ENCODE data around the gene MUL1. TPM values are rescaled to one million over a fixed set of nuclear protein-coding genes. Genes with fewer than 3 reads are reported as not detected.
A peak's percentile ranks its signal among the peaks of the same experiment; 100 is the strongest.

MUL1 gene
- polyA plus RNA-seq, 3 donors: 7.2 to 28.1 (median 25.8) TPM

DNA sequence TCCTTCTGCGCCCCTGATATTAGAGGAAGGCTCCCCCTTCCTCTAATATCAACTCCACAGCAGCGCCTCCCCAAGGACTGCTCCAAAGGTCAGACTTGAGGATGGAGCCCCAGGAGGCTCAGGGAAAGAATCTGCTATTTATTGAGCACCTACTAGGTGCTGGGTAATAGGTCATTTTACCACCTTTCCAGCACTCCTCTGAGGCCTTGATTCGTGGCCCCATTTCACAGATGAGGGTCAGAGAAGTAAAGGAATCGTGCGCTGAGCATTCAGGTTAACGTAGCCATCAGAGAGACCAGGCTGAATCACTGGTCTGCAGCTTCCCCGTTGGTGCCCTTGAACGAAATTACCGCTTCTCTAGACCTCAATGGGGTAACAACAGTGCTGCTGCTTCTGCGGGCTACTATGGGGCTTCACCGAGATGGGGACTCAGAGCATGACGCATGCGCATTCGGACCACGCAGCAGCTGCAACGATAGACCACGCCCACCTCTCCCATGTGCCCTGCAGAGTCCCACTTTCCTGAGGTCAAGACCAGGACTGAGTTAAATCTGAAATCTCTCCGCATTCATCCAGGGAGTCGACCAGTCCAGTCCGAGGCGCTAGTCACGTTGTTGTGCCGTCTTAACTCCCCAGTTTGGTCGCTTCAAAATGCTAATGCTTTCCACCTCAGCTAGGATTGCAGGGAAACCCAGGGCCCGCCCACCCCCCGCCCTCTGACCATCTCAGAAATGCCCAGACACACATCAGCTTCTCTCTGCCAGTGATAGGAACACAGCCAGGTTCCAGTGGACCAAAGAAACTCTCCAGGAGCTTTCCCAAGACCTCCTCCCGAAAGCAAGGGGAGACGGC lies 34.9 kb downstream of the MUL1 start:
- Mint-ChIP-seq H3K36me3 (no peaks in the 10 kb centered on the region), H3K4me1 (peaks cover 3% of the 10 kb centered on the region), H3K9me3 (peaks cover 0 to 2% (median 0%) of the 10 kb centered on the region in 7 donors), H3K27me3 (ENCODE audit: low read depth in 3 of 3) (peaks cover 43 to 56% (median 43%) of the 10 kb centered on the region in 3 donors), H3K27ac (no peak overlapping the region), H3K4me3 (peak overlapping the region in 1 of 2 donors; percentile 42)
- 21% methylated on average over 22 of the region's 28 CpGs for WGBS (ENCODE audit: insufficient coverage)
- no peaks in the 10 kb centered on the region for H3K4me1 ChIP-seq (ENCODE audit: control insufficient read depth in 1 of 2, insufficient read depth in 2 of 2, low read length in 2 of 2)
- no peak overlapping the region for H2AFZ ChIP-seq (ENCODE audit: insufficient read depth, low read depth, low read length, poor library complexity, severe bottlenecking)
- H3K4me3 ChIP-seq (replicated peaks in 1 of 3; ENCODE audit: low read depth in 2 of 3, low read length in 3 of 3): no peak overlapping the region
- peaks cover 25 to 43% of the 10 kb centered on the region in 2 donors for H3K27me3 ChIP-seq (ENCODE audit: control insufficient read depth in 2 of 2, insufficient read depth in 2 of 2, low read length in 2 of 2)
- no peak overlapping the region for H3K27ac ChIP-seq (ENCODE audit: low read depth in 1 of 2, low read length in 2 of 2)
- no peaks in the 10 kb centered on the region for H3K9me3 ChIP-seq (replicated peaks in 1 of 2; ENCODE audit: control insufficient read depth in 1 of 2, insufficient read depth in 1 of 2, low read length in 2 of 2)
- no peaks in the 10 kb centered on the region for H4K20me1 ChIP-seq (ENCODE audit: insufficient read depth, low read length)
- no peaks in the 10 kb centered on the region for H3K36me3 ChIP-seq (replicated peaks in 1 of 2; ENCODE audit: control insufficient read depth in 1 of 2, insufficient read depth in 2 of 2, low read length in 2 of 2)
- no peak overlapping the region for H3K4me2 ChIP-seq (replicated peaks; ENCODE audit: extremely low read depth, low read length, poor library complexity, severe bottlenecking)
- intact Hi-C loops (cut with micrococcal nuclease): no loop called here
- no peaks in the 10 kb centered on the region for H3K79me2 ChIP-seq (ENCODE audit: insufficient read depth, low read length)
- TF ChIP-seq, protein P1, sequence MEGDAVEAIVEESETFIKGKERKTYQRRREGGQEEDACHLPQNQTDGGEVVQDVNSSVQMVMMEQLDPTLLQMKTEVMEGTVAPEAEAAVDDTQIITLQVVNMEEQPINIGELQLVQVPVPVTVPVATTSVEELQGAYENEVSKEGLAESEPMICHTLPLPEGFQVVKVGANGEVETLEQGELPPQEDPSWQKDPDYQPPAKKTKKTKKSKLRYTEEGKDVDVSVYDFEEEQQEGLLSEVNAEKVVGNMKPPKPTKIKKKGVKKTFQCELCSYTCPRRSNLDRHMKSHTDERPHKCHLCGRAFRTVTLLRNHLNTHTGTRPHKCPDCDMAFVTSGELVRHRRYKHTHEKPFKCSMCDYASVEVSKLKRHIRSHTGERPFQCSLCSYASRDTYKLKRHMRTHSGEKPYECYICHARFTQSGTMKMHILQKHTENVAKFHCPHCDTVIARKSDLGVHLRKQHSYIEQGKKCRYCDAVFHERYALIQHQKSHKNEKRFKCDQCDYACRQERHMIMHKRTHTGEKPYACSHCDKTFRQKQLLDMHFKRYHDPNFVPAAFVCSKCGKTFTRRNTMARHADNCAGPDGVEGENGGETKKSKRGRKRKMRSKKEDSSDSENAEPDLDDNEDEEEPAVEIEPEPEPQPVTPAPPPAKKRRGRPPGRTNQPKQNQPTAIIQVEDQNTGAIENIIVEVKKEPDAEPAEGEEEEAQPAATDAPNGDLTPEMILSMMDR (IDR thresholded peaks at IDR 0.05): no peak
- no peak overlapping the region for H3K9ac ChIP-seq (ENCODE audit: insufficient read depth, low read length, poor library complexity, severe bottlenecking)
- no peak for DNase-seq

DNA sequence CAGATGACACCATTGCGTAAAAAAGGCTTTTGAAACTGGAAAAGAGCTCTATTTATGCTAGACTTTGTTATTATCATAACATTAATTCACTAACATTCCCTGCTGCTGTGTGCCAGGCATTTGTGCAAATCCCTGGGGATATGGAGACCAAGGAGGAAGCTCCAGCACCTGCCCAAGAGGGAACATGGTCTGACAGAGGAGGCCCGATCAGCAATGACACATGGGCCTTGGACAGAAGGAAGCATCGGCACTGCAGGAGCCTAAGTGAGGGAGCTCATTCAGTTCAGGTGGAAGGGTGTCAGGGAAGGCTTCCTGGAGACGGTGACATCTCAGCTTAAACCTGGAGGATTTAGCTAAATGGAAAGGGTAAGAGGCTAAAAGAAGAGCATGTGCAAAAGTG lies 35.8 kb downstream of the MUL1 start:
- H3K9me3 ChIP-seq (replicated peaks in 1 of 2; ENCODE audit: control insufficient read depth in 1 of 2, insufficient read depth in 1 of 2, low read length in 2 of 2): no peaks in the 10 kb centered on the region
- DNase-seq: no peak
- H3K9ac ChIP-seq (ENCODE audit: insufficient read depth, low read length, poor library complexity, severe bottlenecking): no peak overlapping the region
- H3K27me3 ChIP-seq (ENCODE audit: control insufficient read depth in 2 of 2, insufficient read depth in 2 of 2, low read length in 2 of 2): peaks cover 21 to 35% of the 10 kb centered on the region in 2 donors
- intact Hi-C loops (cut with micrococcal nuclease): no loop called here
- no peak overlapping the region for H3K27ac ChIP-seq (ENCODE audit: low read depth in 1 of 2, low read length in 2 of 2)
- H3K36me3 Mint-ChIP-seq: no peaks in the 10 kb centered on the region
- no peaks in the 10 kb centered on the region for H3K79me2 ChIP-seq (ENCODE audit: insufficient read depth, low read length)
- no peaks in the 10 kb centered on the region for H4K20me1 ChIP-seq (ENCODE audit: insufficient read depth, low read length)
- no peak overlapping the region for H3K4me2 ChIP-seq (replicated peaks; ENCODE audit: extremely low read depth, low read length, poor library complexity, severe bottlenecking)
- 91% methylated on average over 3 of the region's 4 CpGs for WGBS (ENCODE audit: insufficient coverage)
- peaks cover 0 to 2% (median 0%) of the 10 kb centered on the region in 7 donors for H3K9me3 Mint-ChIP-seq
- H3K36me3 ChIP-seq (replicated peaks in 1 of 2; ENCODE audit: control insufficient read depth in 1 of 2, insufficient read depth in 2 of 2, low read length in 2 of 2): no peaks in the 10 kb centered on the region
- TF ChIP-seq, protein P1 (IDR thresholded peaks at IDR 0.05): no peak
- no peak overlapping the region for H3K4me3 ChIP-seq (replicated peaks in 1 of 3; ENCODE audit: low read depth in 2 of 3, low read length in 3 of 3)
- no peak overlapping the region for H3K4me3 Mint-ChIP-seq
- peaks cover 3% of the 10 kb centered on the region for H3K4me1 Mint-ChIP-seq
- no peak overlapping the region for H3K27ac Mint-ChIP-seq
- H3K27me3 Mint-ChIP-seq (ENCODE audit: low read depth in 3 of 3): peaks cover 36 to 48% (median 38%) of the 10 kb centered on the region in 3 donors
- H2AFZ ChIP-seq (ENCODE audit: insufficient read depth, low read depth, low read length, poor library complexity, severe bottlenecking): no peak overlapping the region
- no peaks in the 10 kb centered on the region for H3K4me1 ChIP-seq (ENCODE audit: control insufficient read depth in 1 of 2, insufficient read depth in 2 of 2, low read length in 2 of 2)
